Astrocyte (in vitro differentiated cells and primary cell): ENCODE results near the gene C10orf105.

ENCODE experiments used
- CTCF ChIP-seq: IDR thresholded peaks from 2 replicates; pipeline ENCODE4 v1.5.1; 2011; ENCODE audit warnings: low read depth, mild to moderate bottlenecking, inconsistent platforms, low read length, moderate library complexity; ENCODE audit not compliant: insufficient read depth
- EZH2 ChIP-seq: IDR thresholded peaks from 2 replicates; pipeline ENCODE4 v1.6.1; 2012; ENCODE audit warnings: mild to moderate bottlenecking, low read length, inconsistent platforms; ENCODE audit not compliant: insufficient read depth

- TF ChIP-seq EZH2, result no peak
- no peak for TF ChIP-seq CTCF
Observed at GRCh38 chr10:71712170-71712569, 7.4 kb downstream of the C10orf105 start.
